NB4 (cell line): ENCODE results near the gene CCDC33.

Experiments
- POLR2A ChIP-seq: IDR thresholded peaks from 2 replicates; pipeline ENCODE4 v1.6.1; 2011; ENCODE audit warnings: mild to moderate bottlenecking; ENCODE audit not compliant: insufficient read length; ENCODE audit errors: extremely low read depth
- TF ChIP-seq, protein P1 (sequence below): IDR thresholded peaks from one replicate; pipeline ENCODE4 v1.5.1; 2012; ENCODE audit warnings: low read depth, low read length
- TF ChIP-seq, protein P2 (sequence below): IDR thresholded peaks from 2 replicates; pipeline ENCODE4 v1.6.1; 2011; ENCODE audit warnings: low read depth, low read length

DNA sequence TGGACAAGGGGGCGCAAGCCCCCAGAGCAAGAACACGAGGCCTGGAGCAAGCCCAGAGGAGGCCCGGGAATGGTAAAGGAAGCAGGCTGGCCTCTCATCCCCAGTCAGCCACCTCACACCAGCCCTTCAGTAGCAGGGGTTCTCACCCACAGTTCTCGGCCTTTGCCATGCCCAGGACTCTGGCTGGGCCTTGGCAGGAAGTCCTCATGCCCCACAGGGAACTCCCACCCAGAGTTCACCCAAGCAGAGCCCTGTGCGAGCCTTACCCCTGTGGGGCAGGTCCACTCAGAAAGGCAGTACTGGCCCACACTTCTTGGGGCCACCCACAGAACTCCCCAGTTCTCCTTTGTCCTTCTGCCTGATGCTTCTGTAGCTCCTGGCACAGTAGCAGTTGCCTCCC is 101.0 kb downstream of the CCDC33 start:
- TF ChIP-seq POLR2A = no peak
- TF ChIP-seq, protein P1, sequence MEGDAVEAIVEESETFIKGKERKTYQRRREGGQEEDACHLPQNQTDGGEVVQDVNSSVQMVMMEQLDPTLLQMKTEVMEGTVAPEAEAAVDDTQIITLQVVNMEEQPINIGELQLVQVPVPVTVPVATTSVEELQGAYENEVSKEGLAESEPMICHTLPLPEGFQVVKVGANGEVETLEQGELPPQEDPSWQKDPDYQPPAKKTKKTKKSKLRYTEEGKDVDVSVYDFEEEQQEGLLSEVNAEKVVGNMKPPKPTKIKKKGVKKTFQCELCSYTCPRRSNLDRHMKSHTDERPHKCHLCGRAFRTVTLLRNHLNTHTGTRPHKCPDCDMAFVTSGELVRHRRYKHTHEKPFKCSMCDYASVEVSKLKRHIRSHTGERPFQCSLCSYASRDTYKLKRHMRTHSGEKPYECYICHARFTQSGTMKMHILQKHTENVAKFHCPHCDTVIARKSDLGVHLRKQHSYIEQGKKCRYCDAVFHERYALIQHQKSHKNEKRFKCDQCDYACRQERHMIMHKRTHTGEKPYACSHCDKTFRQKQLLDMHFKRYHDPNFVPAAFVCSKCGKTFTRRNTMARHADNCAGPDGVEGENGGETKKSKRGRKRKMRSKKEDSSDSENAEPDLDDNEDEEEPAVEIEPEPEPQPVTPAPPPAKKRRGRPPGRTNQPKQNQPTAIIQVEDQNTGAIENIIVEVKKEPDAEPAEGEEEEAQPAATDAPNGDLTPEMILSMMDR = no peak
- TF ChIP-seq, protein P2, sequence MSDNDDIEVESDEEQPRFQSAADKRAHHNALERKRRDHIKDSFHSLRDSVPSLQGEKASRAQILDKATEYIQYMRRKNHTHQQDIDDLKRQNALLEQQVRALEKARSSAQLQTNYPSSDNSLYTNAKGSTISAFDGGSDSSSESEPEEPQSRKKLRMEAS = no peak
